ENCODE results near the gene HIRA. TPM values are rescaled to one million over a fixed set of nuclear protein-coding genes. Genes with fewer than 3 reads are reported as not detected.

HIRA gene
- total and polyA plus RNA-seq, 9 of the 15 experiments (the other 6 are each of a cell fraction or from before 2014, with no cell fraction given), result 0.96 to 132 (median 58.4) TPM

DNA sequence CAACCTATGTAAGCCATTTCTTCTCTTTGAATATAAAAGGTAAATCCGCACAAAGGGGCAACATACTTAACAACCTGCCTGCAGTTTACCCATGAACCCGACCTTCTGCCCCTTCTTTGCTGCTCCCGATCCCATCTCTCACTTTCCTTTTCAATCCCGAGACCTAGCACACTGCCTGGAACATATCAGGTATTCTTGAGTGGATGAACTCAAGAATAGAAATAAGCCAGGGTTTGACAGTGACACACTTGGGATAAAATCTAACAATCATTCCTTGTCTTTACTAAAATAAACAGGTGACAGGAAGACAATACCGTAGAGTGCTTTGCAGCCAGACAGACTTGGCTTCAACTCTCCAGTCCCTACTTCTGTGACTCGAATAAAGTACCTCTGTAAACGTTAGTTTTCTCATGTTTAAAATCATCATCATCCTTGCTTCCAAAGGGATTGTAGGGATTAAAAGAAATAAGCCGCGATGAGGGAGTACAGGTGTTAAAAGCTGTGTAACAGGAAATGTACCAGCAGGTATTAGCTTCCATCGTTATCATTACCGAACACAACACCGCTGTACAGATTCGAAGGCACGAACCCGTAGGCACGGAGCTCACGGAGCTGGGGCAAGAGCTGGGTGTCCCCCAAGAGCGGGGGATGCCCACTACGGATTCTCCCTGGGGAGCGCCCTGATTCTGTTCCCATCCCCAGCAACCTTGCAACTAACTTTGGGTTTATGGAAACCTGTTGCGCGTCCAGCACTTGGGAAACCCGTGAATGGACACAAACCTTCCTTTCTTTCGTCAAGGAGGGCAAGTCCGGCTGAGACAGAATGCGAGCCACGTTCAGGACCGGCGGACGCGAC is 46.7 kb upstream of the HIRA start (continued):
- TF ChIP-seq, protein P1, sequence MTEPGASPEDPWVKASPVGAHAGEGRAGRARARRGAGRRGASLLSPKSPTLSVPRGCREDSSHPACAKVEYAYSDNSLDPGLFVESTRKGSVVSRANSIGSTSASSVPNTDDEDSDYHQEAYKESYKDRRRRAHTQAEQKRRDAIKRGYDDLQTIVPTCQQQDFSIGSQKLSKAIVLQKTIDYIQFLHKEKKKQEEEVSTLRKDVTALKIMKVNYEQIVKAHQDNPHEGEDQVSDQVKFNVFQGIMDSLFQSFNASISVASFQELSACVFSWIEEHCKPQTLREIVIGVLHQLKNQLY (CRISPR knock-in tag; conservative IDR thresholded peaks at IDR 0.05), result peak; percentile 4 to 80; a peak in 1 of 4 replicates
- no peak for TF ChIP-seq CEBPG (CRISPR knock-in tag; IDR thresholded peaks at IDR 0.05)
- TF ChIP-seq CEBPG (tag; conservative IDR thresholded peaks at IDR 0.05 in 1 of 2, IDR thresholded peaks at IDR 0.05 in 1 of 2), result no peak
- TF ChIP-seq ZNF436 (CRISPR knock-in tag; IDR thresholded peaks at IDR 0.05), result no peak
- TF ChIP-seq KDM5B (IDR thresholded peaks at IDR 0.05; ENCODE audit: insufficient replicate concordance, low read depth, low read length), result no peak
- TF ChIP-seq, protein P2, sequence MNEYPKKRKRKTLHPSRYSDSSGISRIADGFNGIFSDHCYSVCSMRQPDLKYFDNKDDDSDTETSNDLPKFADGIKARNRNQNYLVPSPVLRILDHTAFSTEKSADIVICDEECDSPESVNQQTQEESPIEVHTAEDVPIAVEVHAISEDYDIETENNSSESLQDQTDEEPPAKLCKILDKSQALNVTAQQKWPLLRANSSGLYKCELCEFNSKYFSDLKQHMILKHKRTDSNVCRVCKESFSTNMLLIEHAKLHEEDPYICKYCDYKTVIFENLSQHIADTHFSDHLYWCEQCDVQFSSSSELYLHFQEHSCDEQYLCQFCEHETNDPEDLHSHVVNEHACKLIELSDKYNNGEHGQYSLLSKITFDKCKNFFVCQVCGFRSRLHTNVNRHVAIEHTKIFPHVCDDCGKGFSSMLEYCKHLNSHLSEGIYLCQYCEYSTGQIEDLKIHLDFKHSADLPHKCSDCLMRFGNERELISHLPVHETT (CRISPR knock-in tag; conservative IDR thresholded peaks at IDR 0.05 in 1 of 2, IDR thresholded peaks at IDR 0.05 in 1 of 2), result no peak
- TF ChIP-seq TEAD2 (tag; IDR thresholded peaks at IDR 0.05), result no peak
- TF ChIP-seq, protein P3, sequence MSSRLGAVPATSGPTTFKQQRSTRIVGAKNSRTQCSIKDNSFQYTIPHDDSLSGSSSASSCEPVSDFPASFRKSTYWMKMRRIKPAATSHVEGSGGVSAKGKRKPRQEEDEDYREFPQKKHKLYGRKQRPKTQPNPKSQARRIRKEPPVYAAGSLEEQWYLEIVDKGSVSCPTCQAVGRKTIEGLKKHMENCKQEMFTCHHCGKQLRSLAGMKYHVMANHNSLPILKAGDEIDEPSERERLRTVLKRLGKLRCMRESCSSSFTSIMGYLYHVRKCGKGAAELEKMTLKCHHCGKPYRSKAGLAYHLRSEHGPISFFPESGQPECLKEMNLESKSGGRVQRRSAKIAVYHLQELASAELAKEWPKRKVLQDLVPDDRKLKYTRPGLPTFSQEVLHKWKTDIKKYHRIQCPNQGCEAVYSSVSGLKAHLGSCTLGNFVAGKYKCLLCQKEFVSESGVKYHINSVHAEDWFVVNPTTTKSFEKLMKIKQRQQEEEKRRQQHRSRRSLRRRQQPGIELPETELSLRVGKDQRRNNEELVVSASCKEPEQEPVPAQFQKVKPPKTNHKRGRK (tag; IDR thresholded peaks at IDR 0.05), result no peak
- TF ChIP-seq, protein P4, sequence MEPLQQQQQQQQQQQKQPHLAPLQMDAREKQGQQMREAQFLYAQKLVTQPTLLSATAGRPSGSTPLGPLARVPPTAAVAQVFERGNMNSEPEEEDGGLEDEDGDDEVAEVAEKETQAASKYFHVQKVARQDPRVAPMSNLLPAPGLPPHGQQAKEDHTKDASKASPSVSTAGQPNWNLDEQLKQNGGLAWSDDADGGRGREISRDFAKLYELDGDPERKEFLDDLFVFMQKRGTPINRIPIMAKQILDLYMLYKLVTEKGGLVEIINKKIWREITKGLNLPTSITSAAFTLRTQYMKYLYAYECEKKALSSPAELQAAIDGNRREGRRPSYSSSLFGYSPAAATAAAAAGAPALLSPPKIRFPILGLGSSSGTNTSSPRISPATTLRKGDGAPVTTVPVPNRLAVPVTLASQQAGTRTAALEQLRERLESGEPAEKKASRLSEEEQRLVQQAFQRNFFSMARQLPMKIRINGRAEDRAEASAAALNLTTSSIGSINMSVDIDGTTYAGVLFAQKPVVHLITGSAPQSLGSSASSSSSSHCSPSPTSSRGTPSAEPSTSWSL (CRISPR knock-in tag; IDR thresholded peaks at IDR 0.05; ENCODE audit: borderline replicate concordance), result no peak
- 0 out of 2 replicates have a peak, but pooled peaks have one; percentile 8 for TF ChIP-seq PYGO2 (tag; IDR thresholded peaks at IDR 0.05)
- peak; percentile 92; the same call in 1 of the 2 replicates for TF ChIP-seq CAMTA2 (CRISPR knock-in tag; conservative IDR thresholded peaks at IDR 0.05)
- TF ChIP-seq ZNF253 (CRISPR knock-in tag; conservative IDR thresholded peaks at IDR 0.05), result 0 out of 2 replicates have a peak, but pooled peaks have one; percentile 13
- no peak for TF ChIP-seq THRAP3 (IDR thresholded peaks at IDR 0.05; ENCODE audit: borderline replicate concordance)
- no peak for TF ChIP-seq ETS1 (conservative IDR thresholded peaks at IDR 0.05; ENCODE audit: control insufficient read depth, low read depth, low read length)
- TF ChIP-seq HDAC6 (IDR thresholded peaks at IDR 0.05; ENCODE audit: low read depth, low read length), result 0 out of 2 replicates have a peak, but pooled peaks have one; percentile 22
- TF ChIP-seq THRB (CRISPR knock-in tag; conservative IDR thresholded peaks at IDR 0.05), result 0 out of 2 replicates have a peak, but pooled peaks have one; percentile 48
- TF ChIP-seq ZNF431 (CRISPR knock-in tag; IDR thresholded peaks at IDR 0.05), result no peak
